Measurements from ENCODE around the gene TCF4.
A peak's percentile ranks its signal among the peaks of the same experiment; 100 is the strongest.

Gene TCF4

GRCh38 chr18:55289048-55289447, 298.9 kb downstream of the TCF4 start:
- Histone ChIP-seq H3K9ac (ENCODE audit: low read depth, low read length) (no peak overlapping the region), H3K4me3 (ENCODE audit: low read length) (no peak overlapping the region), H3K4me2 (ENCODE audit: low read length) (no peak overlapping the region), H3K27me3 (ENCODE audit: control insufficient read depth, insufficient read depth, low read length) (no peaks in the 10 kb centered on the region), H3K9me3 (replicated peaks; ENCODE audit: low read length) (no peaks in the 10 kb centered on the region), H3K4me1 (ENCODE audit: control insufficient read depth, insufficient read depth, low read length) (peaks cover 6% of the 10 kb centered on the region), H3K36me3 (ENCODE audit: insufficient read depth, low read length) (no peaks in the 10 kb centered on the region)

- Histone ChIP-seq H3K36me3 (ENCODE audit: insufficient read depth, low read length) (no peaks in the 10 kb centered on the region), H3K4me1 (ENCODE audit: control insufficient read depth, insufficient read depth, low read length) (peaks cover 6% of the 10 kb centered on the region), H3K9me3 (replicated peaks; ENCODE audit: low read length) (no peaks in the 10 kb centered on the region), H3K4me3 (ENCODE audit: low read length) (no peak overlapping the region), H3K9ac (ENCODE audit: low read depth, low read length) (no peak overlapping the region), H3K4me2 (ENCODE audit: low read length) (no peak overlapping the region), H3K27me3 (ENCODE audit: control insufficient read depth, insufficient read depth, low read length) (no peaks in the 10 kb centered on the region)
These were observed 299.8 kb downstream of the TCF4 start for GRCh38 chr18:55287935-55288868.

- Histone ChIP-seq H3K36me3 (ENCODE audit: insufficient read depth, low read length) (no peaks in the 10 kb centered on the region), H3K9me3 (replicated peaks; ENCODE audit: low read length) (no peaks in the 10 kb centered on the region), H3K27me3 (ENCODE audit: control insufficient read depth, insufficient read depth, low read length) (no peaks in the 10 kb centered on the region), H3K4me1 (ENCODE audit: control insufficient read depth, insufficient read depth, low read length) (peaks cover 6% of the 10 kb centered on the region), H3K4me3 (ENCODE audit: low read length) (no peak overlapping the region), H3K4me2 (ENCODE audit: low read length) (peak overlapping the region; percentile 44), H3K9ac (ENCODE audit: low read depth, low read length) (no peak overlapping the region)
These were observed 300.7 kb downstream of the TCF4 start for GRCh38 chr18:55287149-55287806.

GRCh38 chr18:55286257-55286825, 301.7 kb downstream of the TCF4 start:
- Histone ChIP-seq H3K9me3 (replicated peaks; ENCODE audit: low read length) (no peaks in the 10 kb centered on the region), H3K9ac (ENCODE audit: low read depth, low read length) (no peak overlapping the region), H3K36me3 (ENCODE audit: insufficient read depth, low read length) (no peaks in the 10 kb centered on the region), H3K4me2 (ENCODE audit: low read length) (no peak overlapping the region), H3K4me3 (ENCODE audit: low read length) (no peak overlapping the region), H3K27me3 (ENCODE audit: control insufficient read depth, insufficient read depth, low read length) (no peaks in the 10 kb centered on the region), H3K4me1 (ENCODE audit: control insufficient read depth, insufficient read depth, low read length) (peaks cover 6% of the 10 kb centered on the region)

- H3K4me2 ChIP-seq (ENCODE audit: low read length): no peak overlapping the region
These were observed 303.4 kb downstream of the TCF4 start for GRCh38 chr18:55284614-55285013.

GRCh38 chr18:55283309-55283708, 304.7 kb downstream of the TCF4 start:
- Histone ChIP-seq H3K4me2 (ENCODE audit: low read length) (no peak overlapping the region), H3K4me1 (ENCODE audit: control insufficient read depth, insufficient read depth, low read length) (peaks cover 14% of the 10 kb centered on the region), H3K27me3 (ENCODE audit: control insufficient read depth, insufficient read depth, low read length) (no peaks in the 10 kb centered on the region), H3K9me3 (replicated peaks; ENCODE audit: low read length) (no peaks in the 10 kb centered on the region), H3K4me3 (ENCODE audit: low read length) (no peak overlapping the region), H3K36me3 (ENCODE audit: insufficient read depth, low read length) (no peaks in the 10 kb centered on the region), H3K9ac (ENCODE audit: low read depth, low read length) (no peak overlapping the region)

More at GRCh38 chr18:55284614-55285013, 303.4 kb downstream of the TCF4 start:
- H3K9ac ChIP-seq (ENCODE audit: low read depth, low read length): no peak overlapping the region
- H3K36me3 ChIP-seq (ENCODE audit: insufficient read depth, low read length): no peaks in the 10 kb centered on the region
- peaks cover 14% of the 10 kb centered on the region for H3K4me1 ChIP-seq (ENCODE audit: control insufficient read depth, insufficient read depth, low read length)
- no peaks in the 10 kb centered on the region for H3K9me3 ChIP-seq (replicated peaks; ENCODE audit: low read length)
- H3K27me3 ChIP-seq (ENCODE audit: control insufficient read depth, insufficient read depth, low read length): no peaks in the 10 kb centered on the region
- no peak overlapping the region for H3K4me3 ChIP-seq (ENCODE audit: low read length)

GRCh38 chr18:55280503-55280902, 307.5 kb downstream of the TCF4 start:
- Histone ChIP-seq H3K27me3 (ENCODE audit: control insufficient read depth, insufficient read depth, low read length) (no peaks in the 10 kb centered on the region), H3K36me3 (ENCODE audit: insufficient read depth, low read length) (no peaks in the 10 kb centered on the region), H3K9me3 (replicated peaks; ENCODE audit: low read length) (no peaks in the 10 kb centered on the region), H3K9ac (ENCODE audit: low read depth, low read length) (no peak overlapping the region), H3K4me1 (ENCODE audit: control insufficient read depth, insufficient read depth, low read length) (peaks cover 13% of the 10 kb centered on the region), H3K4me3 (ENCODE audit: low read length) (no peak overlapping the region), H3K4me2 (ENCODE audit: low read length) (peak overlapping the region; percentile 16)

GRCh38 chr18:55275039-55275901, 312.7 kb downstream of the TCF4 start:
- peaks cover 8% of the 10 kb centered on the region for H3K36me3 ChIP-seq (ENCODE audit: insufficient read depth, low read length)
- H3K4me2 ChIP-seq (ENCODE audit: low read length): peak overlapping the region; percentile 32
- H3K4me3 ChIP-seq (ENCODE audit: low read length): no peak overlapping the region
- H3K9ac ChIP-seq (ENCODE audit: low read depth, low read length): no peak overlapping the region
- H3K4me1 ChIP-seq (ENCODE audit: control insufficient read depth, insufficient read depth, low read length): peaks cover 33% of the 10 kb centered on the region
- H3K27me3 ChIP-seq (ENCODE audit: control insufficient read depth, insufficient read depth, low read length): no peaks in the 10 kb centered on the region
- no peaks in the 10 kb centered on the region for H3K9me3 ChIP-seq (replicated peaks; ENCODE audit: low read length)

- Histone ChIP-seq H3K9ac (ENCODE audit: low read depth, low read length) (peak overlapping the region; percentile 53), H3K4me3 (ENCODE audit: low read length) (peak overlapping the region; percentile 18), H3K4me2 (ENCODE audit: low read length) (peak overlapping the region; percentile 62), H3K36me3 (ENCODE audit: insufficient read depth, low read length) (peaks cover 16% of the 10 kb centered on the region), H3K27me3 (ENCODE audit: control insufficient read depth, insufficient read depth, low read length) (no peaks in the 10 kb centered on the region), H3K4me1 (ENCODE audit: control insufficient read depth, insufficient read depth, low read length) (peaks cover 31% of the 10 kb centered on the region), H3K9me3 (replicated peaks; ENCODE audit: low read length) (no peaks in the 10 kb centered on the region)
These were observed 315.3 kb downstream of the TCF4 start for GRCh38 chr18:55272510-55273243.

- peaks cover 25% of the 10 kb centered on the region for H3K4me1 ChIP-seq (ENCODE audit: control insufficient read depth, insufficient read depth, low read length)
- peaks cover 18% of the 10 kb centered on the region for H3K36me3 ChIP-seq (ENCODE audit: insufficient read depth, low read length)
- no peak overlapping the region for H3K9ac ChIP-seq (ENCODE audit: low read depth, low read length)
- H3K4me2 ChIP-seq (ENCODE audit: low read length): no peak overlapping the region
- no peak overlapping the region for H3K4me3 ChIP-seq (ENCODE audit: low read length)
- H3K9me3 ChIP-seq (replicated peaks; ENCODE audit: low read length): no peaks in the 10 kb centered on the region
- H3K27me3 ChIP-seq (ENCODE audit: control insufficient read depth, insufficient read depth, low read length): no peaks in the 10 kb centered on the region
These were observed 318.4 kb downstream of the TCF4 start for GRCh38 chr18:55269622-55270021.

Measured in skeletal muscle satellite cell (primary cell).